Body of pancreas (tissue), 4 donors: ENCODE results near the gene SH3GLB2. TPM values are rescaled to one million over a fixed set of nuclear protein-coding genes. Genes with fewer than 3 reads are reported as not detected.

ENCODE experiments used
- ATAC-seq: fragments of 150-250 bp; one replicate; pipeline ENCODE4 v1.9.1; 2016
- DNase-seq, 4 donors: peaks; one replicate each; pipeline ENCODE4 v3.0.0-alpha.2; 2019
- H3K27ac ChIP-seq, 4 donors: fragments of 200-600 bp; sonication (generic); 1 replicate in 3 of 4; 2 replicates in 1 of 4; pipeline versions ENCODE4 v1.5.1 to v1.6.1; 2016 to 2019; ENCODE audit warnings: mild to moderate bottlenecking in 1 of 4, mixed read lengths in 1 of 4, moderate library complexity in 1 of 4
- H3K27me3 ChIP-seq, 2 donors: fragments of 200-600 bp; sonication (generic); one replicate each; pipeline ENCODE4 v1.6.0; 2016; ENCODE audit warnings: mild to moderate bottlenecking in 1 of 2
- H3K36me3 ChIP-seq, 2 donors: fragments of 200-600 bp; sonication (generic); replicated peaks in 1 of 2; 2 replicates each; pipeline ENCODE4 v1.5.1; 2016; ENCODE audit warnings: low read depth in 2 of 2; ENCODE audit not compliant: insufficient read depth in 1 of 2
- H3K4me1 ChIP-seq: fragments of 200-600 bp; sonication (generic); one replicate; pipeline ENCODE4 v1.6.0; 2016
- H3K4me3 ChIP-seq, 2 donors: fragments of 200-600 bp; sonication (generic); 1 replicate in 1 of 2; 2 replicates in 1 of 2; pipeline ENCODE4 v1.5.1; 2016 to 2019
- H3K9me3 ChIP-seq, 3 donors: fragments of 200-600 bp; sonication (generic); 1 replicate in 2 of 3; 2 replicates in 1 of 3; pipeline ENCODE4 v1.5.1; 2016
- POLR2A ChIP-seq, 3 donors: fragments of 450-650 bp; IDR thresholded peaks; one replicate each; pipeline ENCODE4 v1.6.1; 2016; ENCODE audit warnings: antibody characterized with exemption in 3 of 3, mild to moderate bottlenecking in 2 of 3
- WGBS, 2 donors: methylation state at CpG; one replicate each; pipeline ENCODE4 v1.1.5; 2017; 5-methylcytosine and 5-hydroxymethylcytosine counted together
- intact Hi-C: fragments of 100-400 bp; cut with DNase I; formaldehyde crosslinking; loops from one replicate; pipeline ENCODE4 v1.15.1; 2023
- total RNA-seq, 2 donors: library from RNA; depleted of rRNA; stranded (reverse); fragments of >200 nt; gene quantifications; one replicate each; pipeline ENCODE4 v1.1.0, GENCODE V29; 2016
- TF ChIP-seq, protein P1 (sequence below), 7 experiments: fragments of 450-650 bp in 4 of 7; fragments of 200-600 bp in 3 of 7; sonication (generic) in 3 of 7; IDR thresholded peaks; one replicate each; pipeline ENCODE4 v1.5.1; 2016 to 2019; ENCODE audit warnings: antibody characterized with exemption in 7 of 7

Gene SH3GLB2
- total RNA-seq, 2 donors from 2014 or later = 104 to 108 TPM

DNA sequence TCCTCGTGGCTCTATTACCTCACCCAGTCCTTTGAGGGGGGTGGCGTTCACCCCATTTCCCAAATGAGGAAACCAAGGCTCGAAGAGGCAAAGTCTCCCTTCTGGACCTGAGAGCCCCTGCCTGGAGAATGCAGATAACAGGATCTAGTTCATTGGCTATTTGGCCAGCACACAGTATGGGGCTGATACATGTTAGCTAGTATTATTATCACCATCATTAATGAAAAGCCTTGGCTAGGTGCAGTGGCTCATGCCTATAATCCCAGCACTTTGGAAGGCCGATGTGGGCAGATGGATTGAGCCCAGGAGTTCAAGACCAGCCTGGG is 4.3 kb downstream of the SH3GLB2 start:
- no peaks in the 10 kb centered on the region for H3K27me3 ChIP-seq
- peaks cover 34% of the 10 kb centered on the region for H3K4me1 ChIP-seq
- WGBS, 2 donors = 67 to 77% methylated on average over 4 of the region's 4 CpGs
- H3K36me3 ChIP-seq = peaks cover 0 to 3% of the 10 kb centered on the region in 2 donors
- TF ChIP-seq POLR2A (IDR thresholded peaks at IDR 0.05) = no peak
- TF ChIP-seq, protein P1, sequence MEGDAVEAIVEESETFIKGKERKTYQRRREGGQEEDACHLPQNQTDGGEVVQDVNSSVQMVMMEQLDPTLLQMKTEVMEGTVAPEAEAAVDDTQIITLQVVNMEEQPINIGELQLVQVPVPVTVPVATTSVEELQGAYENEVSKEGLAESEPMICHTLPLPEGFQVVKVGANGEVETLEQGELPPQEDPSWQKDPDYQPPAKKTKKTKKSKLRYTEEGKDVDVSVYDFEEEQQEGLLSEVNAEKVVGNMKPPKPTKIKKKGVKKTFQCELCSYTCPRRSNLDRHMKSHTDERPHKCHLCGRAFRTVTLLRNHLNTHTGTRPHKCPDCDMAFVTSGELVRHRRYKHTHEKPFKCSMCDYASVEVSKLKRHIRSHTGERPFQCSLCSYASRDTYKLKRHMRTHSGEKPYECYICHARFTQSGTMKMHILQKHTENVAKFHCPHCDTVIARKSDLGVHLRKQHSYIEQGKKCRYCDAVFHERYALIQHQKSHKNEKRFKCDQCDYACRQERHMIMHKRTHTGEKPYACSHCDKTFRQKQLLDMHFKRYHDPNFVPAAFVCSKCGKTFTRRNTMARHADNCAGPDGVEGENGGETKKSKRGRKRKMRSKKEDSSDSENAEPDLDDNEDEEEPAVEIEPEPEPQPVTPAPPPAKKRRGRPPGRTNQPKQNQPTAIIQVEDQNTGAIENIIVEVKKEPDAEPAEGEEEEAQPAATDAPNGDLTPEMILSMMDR (IDR thresholded peaks at IDR 0.05) = no peak
- H3K9me3 ChIP-seq = no peaks in the 10 kb centered on the region
- ATAC-seq (no peak), DNase-seq (no peak)
- intact Hi-C loops = no loop called here
- no peak overlapping the region for H3K4me3 ChIP-seq
- H3K27ac ChIP-seq = peak overlapping the region in 3 of 4 donors; percentile 12 to 52 (median 27)

DNA sequence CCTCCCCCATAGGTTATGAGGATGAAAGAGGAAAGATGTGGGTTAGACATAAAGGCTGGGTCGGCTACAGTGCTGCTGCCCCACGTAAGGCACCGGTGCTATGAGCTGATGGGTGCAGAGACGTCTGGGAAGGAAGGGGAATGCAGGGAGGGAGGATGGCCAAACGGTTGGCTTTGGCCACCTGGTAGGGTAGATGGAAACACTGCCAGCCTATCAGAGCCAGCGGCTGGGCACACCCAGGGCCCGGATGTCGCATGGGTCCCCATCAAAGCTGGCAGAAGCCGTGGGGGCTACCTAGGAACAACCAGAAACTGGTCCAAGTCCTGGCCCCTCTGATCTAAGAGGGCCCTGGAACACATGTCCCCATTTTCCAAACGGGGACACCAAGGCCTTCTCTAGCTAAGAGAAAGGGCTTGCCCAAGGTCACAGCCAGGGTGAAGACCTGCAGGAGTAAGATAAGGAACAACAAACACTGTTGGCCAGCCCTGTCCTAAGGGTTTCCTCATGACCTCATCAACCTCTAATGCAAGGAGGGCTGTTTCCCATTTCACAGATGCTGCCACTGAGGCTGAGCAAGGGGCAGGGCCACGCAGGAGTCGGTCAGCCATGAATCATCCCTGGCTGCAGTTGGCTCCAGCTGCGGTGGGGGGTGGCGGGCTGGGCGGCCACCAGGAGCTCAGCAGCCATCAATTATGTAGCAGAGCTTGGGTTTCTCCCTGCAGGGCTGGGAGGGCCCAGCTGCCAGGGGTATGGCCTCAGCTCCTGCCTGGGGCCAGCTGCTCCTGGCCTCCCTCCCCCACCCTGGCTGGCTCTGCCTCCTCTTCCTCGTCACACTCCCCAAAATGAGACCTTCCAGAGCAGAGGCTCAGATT is 4.9 kb downstream of the SH3GLB2 start:
- intact Hi-C loops = no loop called here
- TF ChIP-seq, protein P1 (IDR thresholded peaks at IDR 0.05) = no peak
- no peak for TF ChIP-seq POLR2A (IDR thresholded peaks at IDR 0.05)
- 64 to 78% methylated on average over 9 to 16 of the region's 16 CpGs for WGBS, 2 donors
- Histone ChIP-seq H3K27ac (peak overlapping the region in 3 of 4 donors; percentile 12 to 52 (median 27)), H3K27me3 (no peaks in the 10 kb centered on the region), H3K4me1 (peaks cover 34% of the 10 kb centered on the region), H3K36me3 (peaks cover 0 to 3% of the 10 kb centered on the region in 2 donors), H3K4me3 (no peak overlapping the region), H3K9me3 (no peaks in the 10 kb centered on the region)
- no peak for ATAC-seq
- DNase-seq = peak; percentile 39 to 41 (median 40)

DNA sequence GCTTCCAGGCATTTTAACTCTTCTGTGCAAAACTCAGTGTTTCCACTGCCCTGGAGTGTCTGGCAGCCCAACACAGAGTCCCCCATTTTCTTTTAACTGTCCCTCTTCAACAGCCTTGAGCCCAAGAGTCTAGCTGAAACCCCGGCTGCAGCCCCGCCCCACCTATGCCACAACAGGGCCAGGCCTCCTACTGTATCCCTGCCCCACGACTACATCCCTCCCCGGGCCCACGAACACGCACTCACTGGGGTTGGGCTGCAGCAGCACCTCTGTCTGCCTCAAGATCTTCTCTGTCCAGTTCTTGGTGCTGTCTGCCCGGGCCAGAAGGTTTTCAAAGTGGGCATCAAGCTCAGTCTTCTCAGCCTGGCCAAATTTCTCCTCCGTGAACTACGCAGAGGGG is 6.1 kb downstream of the SH3GLB2 start:
- no peak for TF ChIP-seq POLR2A (IDR thresholded peaks at IDR 0.05)
- TF ChIP-seq, protein P1 (IDR thresholded peaks at IDR 0.05) = no peak
- Histone ChIP-seq H3K27me3 (no peaks in the 10 kb centered on the region), H3K36me3 (peaks cover 0 to 3% of the 10 kb centered on the region in 2 donors), H3K27ac (no peak overlapping the region), H3K4me1 (peaks cover 28% of the 10 kb centered on the region), H3K9me3 (no peaks in the 10 kb centered on the region), H3K4me3 (no peak overlapping the region)
- no peak for ATAC-seq
- WGBS, 2 donors = 76 to 100% methylated on average over 1 to 9 of the region's 9 CpGs
- DNase-seq = no peak
- intact Hi-C loops = no loop called here

DNA sequence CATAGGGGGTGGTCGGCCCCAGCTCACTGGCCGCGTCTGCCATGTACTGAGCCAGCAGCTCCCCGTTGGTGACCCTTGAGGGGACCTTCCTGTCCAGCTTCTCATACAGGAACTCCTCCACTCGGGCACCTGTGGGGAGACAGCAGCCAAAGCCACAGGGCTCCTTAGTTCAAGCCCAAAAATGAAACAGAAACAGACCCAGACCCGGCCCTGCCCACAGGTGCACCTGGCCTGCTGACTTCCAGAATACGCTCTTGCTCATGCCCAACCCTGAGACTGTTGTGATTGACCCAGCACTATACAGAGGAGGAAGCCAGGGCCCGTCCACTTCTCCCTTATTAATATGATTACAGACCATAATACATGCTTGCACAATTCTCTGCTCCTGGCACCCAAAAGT is 7.0 kb downstream of the SH3GLB2 start:
- no peak for TF ChIP-seq POLR2A (IDR thresholded peaks at IDR 0.05)
- TF ChIP-seq, protein P1 (IDR thresholded peaks at IDR 0.05) = no peak
- H3K27me3 ChIP-seq = no peaks in the 10 kb centered on the region
- intact Hi-C loops = no loop called here
- no peak for DNase-seq
- peaks cover 18% of the 10 kb centered on the region for H3K4me1 ChIP-seq
- WGBS, 2 donors = 69 to 72% methylated on average over 5 to 8 of the region's 8 CpGs
- H3K9me3 ChIP-seq = no peaks in the 10 kb centered on the region
- no peak for ATAC-seq
- no peak overlapping the region for H3K27ac ChIP-seq
- H3K4me3 ChIP-seq = no peak overlapping the region
- peaks cover 0 to 3% of the 10 kb centered on the region in 2 donors for H3K36me3 ChIP-seq

DNA sequence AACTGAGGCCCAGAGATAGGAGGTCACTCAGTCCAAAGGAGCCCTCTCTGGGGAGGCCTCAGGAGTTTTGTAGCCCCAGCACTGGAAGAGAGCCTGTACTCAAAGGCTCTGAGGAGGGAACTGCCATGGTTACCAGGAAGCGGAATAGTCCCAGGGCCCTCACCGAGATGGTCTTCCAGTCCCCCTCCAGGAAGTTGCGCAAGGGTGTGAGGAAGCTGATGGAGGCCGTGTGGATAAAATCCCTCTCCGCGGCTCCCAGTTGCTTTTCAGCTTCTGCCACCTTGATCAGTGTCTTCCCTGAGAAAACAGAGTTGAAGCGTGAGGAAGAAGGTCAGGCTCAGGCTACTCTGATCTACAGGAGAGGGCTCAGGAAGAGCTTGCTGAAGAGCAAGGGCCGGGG is 13.5 kb downstream of the SH3GLB2 start:
- TF ChIP-seq POLR2A (IDR thresholded peaks at IDR 0.05) = no peak
- TF ChIP-seq, protein P1 (IDR thresholded peaks at IDR 0.05) = no peak
- Histone ChIP-seq H3K4me3 (no peak overlapping the region), H3K36me3 (peaks cover 6 to 19% of the 10 kb centered on the region in 2 donors), H3K27me3 (no peaks in the 10 kb centered on the region), H3K4me1 (no peaks in the 10 kb centered on the region), H3K9me3 (no peaks in the 10 kb centered on the region), H3K27ac (no peak overlapping the region)
- intact Hi-C loops = no loop called here
- ATAC-seq (no peak), DNase-seq (no peak)
- WGBS, 2 donors = 86 to 97% methylated on average over 8 of the region's 8 CpGs
